NCI-H187 treated with DMSO at 0.1 percent for 48 hours (cell line): ENCODE results near the gene TBC1D3B.
"Not testable (repeated sequence)": the region's sequence is repeated elsewhere in the genome, so short reads cannot be mapped to it uniquely, and the experiment has no call there.

Source experiments
- DNase-seq: peaks from one replicate; lab custom pipeline; 2025; lab: John Stamatoyannopoulos, UW

TBC1D3B gene

DNA sequence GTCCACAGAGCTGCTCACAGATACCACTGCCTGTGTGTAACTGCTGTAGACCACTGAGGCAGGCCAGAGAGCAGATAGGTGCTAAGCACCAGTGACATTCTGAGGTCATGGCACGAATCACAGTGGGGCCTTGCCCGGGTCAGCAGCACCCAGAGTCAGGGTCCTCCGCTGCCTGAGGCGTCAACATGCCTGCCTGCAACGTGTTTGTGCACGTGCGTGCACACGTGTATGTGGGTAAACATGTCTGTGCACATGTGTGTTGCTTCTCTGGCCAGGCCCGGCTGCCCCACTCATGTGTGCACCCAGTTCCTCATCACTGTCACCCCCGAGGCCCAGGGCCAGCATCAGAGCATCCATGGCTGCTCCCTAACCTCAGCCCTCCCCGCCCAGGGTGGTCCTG is at the start of gene TBC1D3B:
Gene TBC1D3B (minus strand): TSS at position 101 of the 400 bp plus-strand sequence. CDS start 1,586 bp downstream, outside the sequence.
- DNase-seq = not testable (repeated sequence)

DNA sequence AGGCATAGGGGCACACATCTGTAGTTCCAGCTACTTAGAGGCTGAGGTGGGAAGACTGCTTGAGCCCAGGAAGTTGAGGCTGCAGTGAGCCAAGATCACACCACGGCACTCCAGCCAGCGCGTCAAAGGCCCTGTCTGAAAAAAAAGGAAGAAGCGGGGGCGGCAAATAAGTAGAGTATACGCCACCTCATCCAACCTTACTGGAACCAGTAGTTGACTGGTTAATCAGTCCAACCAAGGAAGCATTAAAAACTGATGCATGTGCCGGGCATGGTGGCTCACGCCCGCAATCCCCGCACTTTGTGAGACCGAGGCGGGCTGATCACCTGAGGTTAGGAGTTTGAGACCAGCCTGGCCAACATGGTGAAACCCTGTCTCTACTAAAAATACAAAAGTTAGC is 46.5 kb upstream of the TBC1D3B start:
- DNase-seq = not testable (repeated sequence)

GRCh38 chr17:36221581-36222100 is 45.2 kb upstream of the TBC1D3B start:
- DNase-seq = not testable (repeated sequence)

GRCh38 chr17:36220737-36221580 is 44.5 kb upstream of the TBC1D3B start:
- not testable (repeated sequence) for DNase-seq

DNA sequence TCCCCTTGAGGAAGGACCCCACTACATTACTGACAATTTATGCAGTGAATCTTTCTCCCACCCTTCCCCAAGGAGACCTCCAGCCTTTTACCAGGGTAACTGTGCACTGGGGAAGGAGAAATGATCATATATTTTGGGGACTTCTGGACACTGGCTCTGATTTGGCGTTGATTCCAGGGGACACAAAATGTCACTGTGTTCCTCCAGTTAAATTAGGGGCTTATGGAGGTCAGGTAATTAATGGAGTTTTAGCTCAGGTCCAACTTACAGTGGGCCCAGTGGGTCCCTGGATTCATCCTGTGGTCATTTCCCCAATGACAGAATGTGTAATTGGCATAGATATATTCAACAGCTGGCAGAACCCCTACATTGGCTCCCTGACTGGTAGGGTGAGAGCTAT is 43.1 kb upstream of the TBC1D3B start:
- DNase-seq = not testable (repeated sequence)

GRCh38 chr17:36215406-36216308 is 39.2 kb upstream of the TBC1D3B start:
- DNase-seq = not testable (repeated sequence)

DNA sequence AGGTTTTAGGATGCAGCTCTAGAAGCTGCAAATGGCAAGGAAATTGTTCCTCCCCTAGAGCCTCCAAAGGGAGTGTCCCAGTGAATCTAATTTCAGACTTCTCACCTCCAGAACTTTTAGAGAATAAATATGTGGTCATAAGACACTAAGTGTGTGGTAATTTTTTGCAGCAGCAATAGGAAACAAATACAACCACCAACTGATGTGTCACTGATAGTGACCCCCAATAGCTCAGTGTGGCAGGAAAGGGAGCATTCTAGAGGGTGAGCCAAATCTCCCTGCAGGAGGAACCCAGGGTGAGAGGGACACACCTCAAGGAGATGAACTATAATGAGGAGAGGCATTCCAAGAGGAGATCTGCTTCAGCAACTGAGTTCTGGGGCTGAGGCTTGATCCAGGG is 38.5 kb upstream of the TBC1D3B start:
- DNase-seq = no peak

GRCh38 chr17:36213695-36214094 is 37.3 kb upstream of the TBC1D3B start:
- DNase-seq = no peak

DNA sequence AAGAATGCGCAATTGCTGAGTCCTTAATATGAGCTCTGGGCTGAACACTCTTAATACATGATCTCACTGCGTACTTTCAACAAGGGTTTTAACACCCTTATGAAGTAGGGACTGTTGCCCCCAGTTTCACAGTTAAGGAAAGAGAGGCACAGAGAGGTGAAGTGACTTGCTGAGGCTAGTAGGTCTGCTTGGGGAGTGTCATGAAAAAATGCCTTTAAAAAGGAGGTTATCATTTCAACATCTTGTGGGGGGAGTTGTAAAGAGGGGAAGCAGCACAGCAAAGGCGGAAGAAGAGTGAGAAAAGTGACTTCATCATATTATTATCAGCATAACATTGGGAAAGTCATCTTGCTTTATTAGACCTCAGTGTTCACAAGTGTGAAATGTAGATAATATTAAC is 36.5 kb upstream of the TBC1D3B start:
- DNase-seq = no peak

DNA sequence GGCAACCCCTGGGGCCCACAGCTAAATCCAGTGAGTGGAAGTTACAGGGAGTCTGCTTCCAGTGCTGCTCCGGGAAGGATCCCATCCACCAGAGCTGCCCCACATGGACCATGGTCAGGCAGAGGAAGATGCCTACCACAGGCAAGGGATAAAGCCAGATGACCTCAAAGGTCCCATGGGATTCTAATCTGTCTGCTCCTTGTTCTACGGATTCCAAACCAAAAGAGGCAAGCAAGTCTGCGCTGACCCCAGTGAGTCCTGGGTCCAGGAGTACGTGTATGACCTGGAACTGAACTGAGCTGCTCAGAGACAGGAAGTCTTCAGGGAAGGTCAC is 35.8 kb upstream of the TBC1D3B start:
- DNase-seq = no peak

GRCh38 chr17:36211484-36212271 is 35.2 kb upstream of the TBC1D3B start:
- DNase-seq = not testable (repeated sequence)

DNA sequence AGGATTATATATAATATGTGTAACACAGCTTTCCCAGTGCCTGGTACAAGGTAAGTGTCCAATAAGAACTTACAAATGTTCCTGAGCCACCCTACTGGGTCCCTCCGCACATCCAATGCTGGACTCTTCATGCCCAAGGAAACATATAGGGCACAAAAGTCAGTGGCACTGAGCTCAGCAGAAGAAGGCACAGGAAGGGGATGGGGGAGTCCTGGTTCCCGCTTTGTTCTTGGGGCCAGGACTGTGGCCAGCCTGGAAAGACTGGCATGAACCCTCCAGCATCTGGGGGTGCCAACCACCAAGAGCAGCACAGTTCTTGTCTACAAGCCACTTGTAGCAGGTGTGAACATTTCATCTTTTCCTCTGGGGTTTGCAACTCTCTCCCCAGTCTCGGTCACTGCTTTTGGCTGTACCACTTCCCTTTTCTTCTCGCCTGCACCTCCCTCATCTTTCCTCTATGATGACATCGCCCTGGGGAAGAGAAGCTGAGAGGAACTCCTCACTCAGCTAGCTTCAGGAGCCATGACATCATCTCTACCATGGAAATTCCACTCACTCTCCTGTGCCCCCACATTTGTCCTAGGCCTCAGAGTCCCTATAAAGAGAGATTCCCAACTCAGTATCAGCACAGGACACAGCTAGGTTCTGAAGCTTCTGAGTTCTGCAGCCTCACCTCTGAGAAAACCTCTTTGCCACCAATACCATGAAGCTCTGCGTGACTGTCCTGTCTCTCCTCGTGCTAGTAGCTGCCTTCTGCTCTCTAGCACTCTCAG is 34.2 kb upstream of the TBC1D3B start, which contains the start of gene CCL4L2:
Gene CCL4L2 (plus strand): TSS at position 625 of the 773 bp plus-strand sequence.
- not testable (repeated sequence) for DNase-seq

GRCh38 chr17:36209575-36209974 is 33.1 kb upstream of the TBC1D3B start:
- DNase-seq = no peak

- DNase-seq = not testable (repeated sequence)
Measured at GRCh38 chr17:36207383-36207782, 30.9 kb upstream of the TBC1D3B start.

DNA sequence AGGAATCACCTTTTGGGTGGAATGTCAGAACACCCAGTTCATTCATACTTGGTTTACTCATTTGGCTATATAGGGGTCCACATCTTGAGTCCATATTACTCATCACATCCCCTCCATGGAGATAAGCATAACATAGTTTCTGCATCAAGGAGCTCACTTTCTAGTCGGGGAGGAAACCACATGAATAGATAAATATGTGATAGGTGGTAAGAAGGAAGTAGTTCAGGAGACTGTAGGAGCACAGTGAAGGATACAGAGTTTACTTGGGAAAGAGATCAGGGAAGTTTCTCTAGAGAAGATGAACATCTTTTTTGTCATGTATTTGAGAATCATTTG is 30.0 kb upstream of the TBC1D3B start:
- DNase-seq = not testable (repeated sequence)

DNA sequence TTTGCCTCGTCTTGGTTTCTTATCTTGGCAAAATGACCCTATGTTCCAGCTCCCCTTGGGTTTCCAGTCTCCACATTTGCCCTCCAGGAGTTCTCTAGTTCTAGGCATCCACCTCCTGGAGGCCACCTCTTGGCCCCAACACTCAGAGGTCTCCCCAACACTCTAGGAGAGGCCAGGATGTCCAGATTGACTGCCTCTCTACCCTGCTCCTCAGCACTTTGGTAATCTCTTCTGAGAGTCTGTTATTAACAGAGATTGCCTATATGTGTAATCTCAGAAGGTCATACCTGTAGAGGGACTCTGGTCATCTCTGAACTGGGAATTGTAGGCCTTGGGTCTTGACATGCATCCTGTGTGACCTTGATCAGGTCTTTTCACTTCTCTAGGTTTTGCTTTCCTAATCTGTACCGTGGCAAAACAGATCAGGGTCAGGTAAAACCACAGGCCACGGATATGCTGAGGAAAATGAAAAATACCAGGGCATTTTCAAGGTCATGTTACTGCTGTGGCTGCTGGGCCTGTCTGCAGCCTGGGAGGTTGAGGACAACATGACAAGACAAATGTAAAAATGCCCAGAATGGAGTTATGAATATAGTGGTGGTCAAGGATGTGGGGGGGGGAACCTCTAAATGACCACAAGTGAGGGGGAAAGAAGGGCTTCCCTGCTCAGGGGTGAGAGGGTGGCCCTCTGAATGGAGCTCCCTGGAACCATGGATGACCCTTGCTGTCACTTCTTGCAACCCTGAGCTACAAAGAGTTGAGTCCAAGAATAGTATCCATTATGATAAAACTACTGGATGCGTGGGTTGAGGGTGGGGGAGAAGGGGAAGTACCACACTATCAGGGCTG is 29.4 kb upstream of the TBC1D3B start:
- no peak for DNase-seq

- DNase-seq = no peak
Measured at GRCh38 chr17:36204724-36205500, 28.5 kb upstream of the TBC1D3B start.

DNA sequence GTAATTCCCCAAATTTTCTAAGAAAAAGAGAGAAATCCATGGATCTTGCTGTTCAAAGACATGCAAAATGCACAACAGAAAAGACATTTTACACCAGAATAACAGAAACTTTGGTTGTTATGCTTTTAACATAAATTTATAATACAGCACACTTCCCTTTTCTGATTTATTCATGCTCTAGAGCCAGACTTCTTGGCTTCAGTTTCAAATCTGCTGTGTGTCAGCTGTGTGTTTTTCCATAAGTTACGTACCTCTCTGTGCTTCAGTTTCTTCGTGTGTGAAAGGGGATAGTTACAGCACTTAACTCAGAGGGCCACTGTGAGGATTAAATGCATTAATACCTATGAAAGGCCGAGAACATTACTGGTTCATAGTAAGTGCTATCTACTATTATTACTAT is 26.9 kb upstream of the TBC1D3B start:
- no peak for DNase-seq

GRCh38 chr17:36201506-36201905 is 25.1 kb upstream of the TBC1D3B start:
- not testable (repeated sequence) for DNase-seq
